ENCODE results near the gene SRPK3.
"Not testable (repeated sequence)": the region's sequence is repeated elsewhere in the genome, so short reads cannot be mapped to it uniquely, and the experiment has no call there.

Gene SRPK3

DNA sequence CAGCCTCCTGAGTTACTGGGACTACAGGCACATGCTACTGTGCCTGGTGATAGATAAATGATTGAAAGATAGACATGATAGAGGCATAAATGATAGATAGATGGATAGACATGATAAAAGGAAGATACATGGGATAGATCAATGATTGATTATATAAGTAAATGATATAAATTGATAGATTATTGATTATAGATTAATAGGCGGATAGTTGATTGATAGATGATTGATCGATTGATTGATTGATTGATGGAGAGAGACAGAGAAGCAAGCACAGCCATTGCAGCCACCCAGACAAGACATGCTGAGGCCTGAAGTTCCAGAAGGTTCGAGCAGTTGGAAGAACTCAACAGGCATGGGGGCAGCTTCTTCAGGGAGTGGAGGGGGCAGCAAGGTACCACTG is 34.5 kb upstream of the SRPK3 start:
- DNase-seq: no peak

- not testable (repeated sequence) for DNase-seq
Observed at GRCh38 chrX:153746991-153747390, 33.9 kb upstream of the SRPK3 start.

DNA sequence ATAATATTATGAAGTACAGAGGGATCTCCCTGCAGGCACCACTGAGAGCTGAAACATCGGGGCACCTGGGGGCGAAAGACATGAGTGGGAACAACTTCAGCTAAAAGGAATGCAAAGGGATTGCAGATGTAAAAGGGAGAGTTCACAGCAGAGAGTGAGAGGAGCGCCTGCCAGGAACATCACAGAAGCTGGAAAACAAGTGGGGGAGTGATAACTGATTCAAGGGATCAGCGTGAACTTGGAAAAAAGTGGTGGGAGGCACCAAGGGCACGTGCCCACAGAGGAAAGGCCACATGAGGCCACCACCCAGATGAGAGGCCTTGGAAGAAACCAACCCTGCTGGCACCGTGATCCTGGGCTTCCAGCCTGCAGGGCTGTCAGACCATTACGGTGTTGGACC is 31.8 kb upstream of the SRPK3 start:
- not testable (repeated sequence) for DNase-seq

DNA sequence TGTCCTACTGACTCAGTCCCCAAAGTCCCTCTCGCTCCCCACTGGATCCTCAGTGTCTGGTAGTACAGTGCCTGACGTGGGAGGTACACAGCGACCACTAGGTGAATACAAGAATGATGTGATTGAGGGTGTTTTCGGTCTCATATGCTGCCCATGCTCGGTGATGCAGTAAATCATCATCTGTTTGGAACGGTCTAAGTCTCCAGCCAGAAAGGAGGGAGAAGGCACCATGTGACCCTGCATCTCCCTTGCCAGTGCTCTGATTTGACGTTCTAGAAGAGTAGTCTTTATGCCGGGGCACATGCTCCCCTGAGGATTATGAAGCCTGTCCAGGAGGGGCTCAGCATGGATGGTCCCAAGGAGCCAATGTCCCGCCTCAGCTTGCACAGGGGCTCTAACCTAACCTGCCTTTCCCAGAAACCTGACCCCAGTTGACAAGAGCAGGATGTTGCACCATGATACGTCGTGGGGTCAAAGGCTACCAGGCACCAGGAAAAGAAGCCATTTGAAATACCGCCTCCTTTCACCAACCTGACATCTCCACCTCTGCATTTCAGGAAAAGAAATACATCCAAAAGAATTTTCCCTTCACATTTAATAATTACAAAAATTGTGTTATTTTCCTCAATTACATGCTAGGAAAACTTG is 30.6 kb upstream of the SRPK3 start:
- DNase-seq: no peak

GRCh38 chrX:153755136-153755535 is 25.7 kb upstream of the SRPK3 start:
- DNase-seq: no peak

GRCh38 chrX:153761863-153762262 is 19.0 kb upstream of the SRPK3 start:
- no peak for DNase-seq

DNA sequence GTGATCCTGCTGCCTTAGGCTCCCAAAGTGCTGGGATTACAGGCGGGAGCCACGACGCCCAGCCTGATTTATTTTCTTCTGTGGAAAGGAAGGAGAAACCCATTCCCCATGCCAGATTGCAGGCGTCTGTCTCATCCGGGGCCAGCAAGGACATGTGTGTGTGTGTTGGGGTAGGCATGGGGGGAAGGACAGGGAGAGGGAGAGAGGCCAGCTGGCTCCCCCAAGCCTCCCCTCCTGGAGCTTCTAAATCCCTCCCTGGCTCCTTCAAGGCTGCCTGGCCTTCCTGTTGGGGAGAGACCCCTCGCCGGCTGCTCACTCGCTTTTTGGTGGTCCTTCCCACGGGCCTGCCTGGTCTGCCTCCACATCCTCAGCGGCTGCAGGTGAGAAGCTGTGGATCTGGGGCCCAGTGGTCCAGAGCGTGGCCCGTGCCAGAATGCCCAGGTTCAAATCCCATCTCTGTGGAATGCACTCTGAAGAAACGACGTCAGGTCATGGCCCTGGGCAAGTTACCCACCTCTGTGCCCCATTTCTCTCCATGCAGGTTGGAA is 18.1 kb upstream of the SRPK3 start:
- no peak for DNase-seq

- DNase-seq: no peak
Observed at GRCh38 chrX:153763298-153763932, 17.4 kb upstream of the SRPK3 start.

DNA sequence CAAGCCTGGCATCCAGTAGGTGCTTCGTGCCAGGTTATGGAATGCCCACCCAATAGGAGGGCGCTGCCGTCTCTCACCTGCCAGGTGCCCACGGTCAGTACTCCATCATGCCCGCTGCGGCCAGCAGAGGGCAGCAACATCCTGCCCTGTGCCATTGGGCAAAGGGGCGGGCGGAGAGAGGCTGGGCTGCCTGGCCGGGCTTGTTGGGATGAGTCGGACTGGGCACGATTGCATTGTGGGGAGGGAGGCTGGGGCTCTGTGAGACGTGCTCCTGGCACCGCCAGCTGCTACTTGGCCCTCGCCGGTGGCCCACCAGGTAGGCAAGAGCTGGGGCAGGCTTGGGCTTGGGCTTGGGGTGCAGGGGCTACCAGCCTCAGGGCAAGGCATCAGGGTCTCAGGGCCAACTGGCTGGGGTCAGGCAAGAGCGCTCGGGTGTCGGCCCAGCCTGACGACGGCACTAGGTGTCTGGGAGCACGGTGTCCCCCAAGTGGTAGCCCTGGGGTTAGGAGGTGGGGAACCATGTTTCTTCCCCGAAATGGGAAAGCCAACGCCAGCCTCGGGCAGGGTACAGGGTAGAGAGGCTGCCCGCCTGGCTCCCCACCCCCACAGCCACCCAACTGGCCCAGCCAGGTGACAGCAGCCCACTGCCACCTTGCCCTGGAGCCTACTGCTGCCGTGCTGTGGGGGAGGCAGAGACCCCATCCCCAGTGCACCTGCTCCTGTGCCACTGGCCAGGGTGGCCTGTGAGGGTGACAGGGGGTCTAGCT is 16.7 kb upstream of the SRPK3 start, which contains the start of gene PLXNB3:
Gene PLXNB3, plus strand, starts transcription at position 261 of the 767 bp plus-strand sequence. CDS start 1,287 bp downstream, outside the sequence.
- DNase-seq: no peak

GRCh38 chrX:153764786-153765137 is 16.1 kb upstream of the SRPK3 start:
- no peak for DNase-seq

DNA sequence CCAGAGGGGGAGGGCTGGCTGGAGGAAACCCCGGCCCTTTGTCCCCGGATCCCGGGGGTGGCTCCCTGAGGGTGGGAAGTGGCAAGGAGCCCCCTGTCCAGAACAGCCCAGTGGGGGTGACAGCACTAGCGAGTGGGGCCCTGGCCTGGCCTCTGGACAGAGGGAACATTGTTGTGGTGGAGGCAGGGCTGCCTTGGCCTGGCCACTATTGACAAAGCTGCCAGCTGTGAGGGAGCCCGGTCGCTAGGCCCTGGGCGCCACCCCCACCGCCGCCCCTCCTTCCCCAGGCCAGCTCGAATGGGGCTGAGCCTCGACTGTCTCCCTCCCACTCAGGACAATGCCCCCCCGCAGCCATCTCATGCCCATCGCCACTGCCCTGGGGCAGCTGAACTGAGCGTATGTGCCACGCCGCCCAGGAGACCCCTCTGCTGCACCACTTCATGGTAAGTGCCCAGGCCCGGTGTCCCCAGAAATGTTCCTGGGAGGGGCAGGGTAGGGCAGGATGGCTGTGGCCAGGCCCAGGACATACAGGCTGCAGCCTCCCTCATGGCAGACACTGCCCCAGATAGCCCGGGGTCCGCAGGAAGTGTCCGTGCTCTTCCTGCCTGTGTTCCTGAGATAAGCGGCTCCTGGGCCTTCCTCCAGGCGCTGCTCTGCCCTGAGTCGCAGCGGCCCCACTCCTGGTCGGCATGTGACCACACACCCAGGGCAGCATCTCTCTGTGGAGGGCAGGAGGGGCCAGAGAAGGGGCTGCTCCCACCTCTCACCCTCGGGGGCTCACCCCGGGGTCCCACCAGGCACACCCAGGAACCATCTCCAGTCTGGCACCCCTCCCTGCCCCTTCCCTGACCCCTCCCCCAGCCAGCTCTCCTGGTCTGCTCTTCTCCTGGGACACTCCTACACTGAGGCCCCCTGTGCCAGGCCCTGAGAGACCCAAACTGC is 15.4 kb upstream of the SRPK3 start:
- no peak for DNase-seq

- no peak for DNase-seq
Observed at GRCh38 chrX:153766098-153766817, 14.6 kb upstream of the SRPK3 start.

GRCh38 chrX:153766871-153767673 is 13.8 kb upstream of the SRPK3 start:
- no peak for DNase-seq

- DNase-seq: no peak
Observed at GRCh38 chrX:153767674-153768055, 13.2 kb upstream of the SRPK3 start.

- no peak for DNase-seq
Observed at GRCh38 chrX:153768311-153769157, 12.3 kb upstream of the SRPK3 start.

- DNase-seq: no peak
Observed at GRCh38 chrX:153769158-153769864, 11.5 kb upstream of the SRPK3 start.

GRCh38 chrX:153769865-153770600 is 10.8 kb upstream of the SRPK3 start:
- no peak for DNase-seq

GRCh38 chrX:153770601-153771414 is 10.0 kb upstream of the SRPK3 start:
- no peak for DNase-seq

Measured in left hindlimb (tissue), 1 donor.